SU-DHL-6 (cell line): ENCODE measurements around the gene ITPKB.
A peak's percentile ranks its signal among the peaks of the same experiment; 100 is the strongest.

Source experiments
- H2AFZ ChIP-seq: fragments of 200-600 bp; sonication (generic); 2 replicates; pipeline ENCODE4 v1.6.1; 2014; ENCODE audit warnings: low read depth, mild to moderate bottlenecking, moderate library complexity, mixed read lengths, antibody characterized with exemption, low read length; ENCODE audit not compliant: severe bottlenecking
- H3F3A ChIP-seq: fragments of 200-600 bp; shearing (Covaris generic); 2 replicates; pipeline ENCODE4 v1.6.0; 2016; ENCODE audit warnings: antibody characterized with exemption, mild to moderate bottlenecking; ENCODE audit not compliant: insufficient read depth
- H3K27ac ChIP-seq: fragments of 200-600 bp; sonication (generic); 2 replicates; pipeline ENCODE4 v1.5.1; 2016; ENCODE audit warnings: low read depth, mild to moderate bottlenecking, low read length, moderate library complexity, mixed read lengths
- H3K27me3 ChIP-seq: fragments of 200-600 bp; sonication (generic), shearing (Covaris generic); 2 replicates; pipeline ENCODE4 v1.6.0; 2014; ENCODE audit warnings: mild to moderate bottlenecking, low read length
- H3K36me3 ChIP-seq: fragments of 200-600 bp; sonication (generic); 2 replicates; pipeline ENCODE4 v1.6.1; 2014; ENCODE audit warnings: mild to moderate bottlenecking, low read length, mixed read lengths
- H3K4me2 ChIP-seq: fragments of 300-600, 200-600 bp; shearing (Covaris generic), sonication (generic); 2 replicates; pipeline ENCODE4 v1.6.0; 2014; ENCODE audit warnings: low read length, low read depth, mild to moderate bottlenecking; ENCODE audit not compliant: poor library complexity, severe bottlenecking
- H3K4me3 ChIP-seq: fragments of 200-600 bp; sonication (generic); 2 replicates; pipeline ENCODE4 v1.5.1; 2014; ENCODE audit warnings: antibody characterized with exemption, low read length, mild to moderate bottlenecking, mixed read lengths; ENCODE audit not compliant: insufficient read depth, poor library complexity, severe bottlenecking
- H3K79me2 ChIP-seq: fragments of 200-600 bp; sonication (generic); 2 replicates; pipeline ENCODE4 v1.6.1; 2014; ENCODE audit warnings: mild to moderate bottlenecking, low read length, moderate library complexity; ENCODE audit not compliant: insufficient read depth
- H3K9ac ChIP-seq: fragments of 200-600 bp; sonication (generic); 2 replicates; pipeline ENCODE4 v1.7.0; 2014; ENCODE audit warnings: mild to moderate bottlenecking, low read length
- H3K9me2 ChIP-seq: fragments of 200-600 bp; sonication (generic); replicated peaks from 2 replicates; pipeline ENCODE4 v1.6.1; 2014; ENCODE audit warnings: low read length; ENCODE audit not compliant: insufficient read depth
- H3K9me3 ChIP-seq: fragments of 200-600 bp; sonication (generic); 2 replicates; pipeline ENCODE4 v1.6.1; 2014; ENCODE audit warnings: low read length, mixed read lengths; ENCODE audit not compliant: insufficient read depth
- H4K20me1 ChIP-seq: fragments of 200-600 bp; sonication (generic); 2 replicates; pipeline ENCODE4 v1.6.1; 2014; ENCODE audit warnings: low read depth, mild to moderate bottlenecking, antibody characterized with exemption, low read length, moderate library complexity, mixed read lengths
- CTCF ChIP-seq: fragments of 200-600 bp; sonication (generic); IDR thresholded peaks from one replicate; pipeline ENCODE4 v1.5.1; 2017; ENCODE audit warnings: antibody characterized with exemption, mild to moderate bottlenecking, low read length, moderate library complexity; ENCODE audit not compliant: insufficient read depth, poor library complexity, severe bottlenecking
- EZH2phosphoT487 ChIP-seq: fragments of 200-600 bp; sonication (generic), shearing (Covaris generic); conservative IDR thresholded peaks from 2 replicates; pipeline ENCODE4 v1.6.1; 2018; ENCODE audit warnings: mild to moderate bottlenecking, antibody characterized with exemption, low read length, moderate library complexity, mixed read lengths

The ITPKB gene

GRCh38 chr1:226728448-226728847 lies 10.6 kb downstream of the ITPKB start:
- Histone ChIP-seq H4K20me1 (peaks cover 20% of the 10 kb centered on the region), H3K27ac (peak overlapping the region; percentile 9; the same call in 1 of the 2 replicates), H3K9ac (no peak overlapping the region), H3K9me2 (no peaks in the 10 kb centered on the region), H3K27me3 (no peaks in the 10 kb centered on the region), H3K9me3 (no peaks in the 10 kb centered on the region), H3K79me2 (peaks cover 100% of the 10 kb centered on the region), H3K36me3 (peaks cover 14% of the 10 kb centered on the region; the same call in 1 of the 2 replicates), H2AFZ (no peak overlapping the region), H3K4me3 (no peak overlapping the region), H3K4me2 (peak overlapping the region; percentile 13), H3F3A (no peaks in the 10 kb centered on the region; the same call in 1 of the 2 replicates)
- TF ChIP-seq EZH2phosphoT487 (no peak), CTCF (no peak)

- no peaks in the 10 kb centered on the region; the same call in 1 of the 2 replicates for H3F3A ChIP-seq
- H3K27ac ChIP-seq = no peak overlapping the region
- no peak overlapping the region for H3K4me3 ChIP-seq
- TF ChIP-seq EZH2phosphoT487 (no peak), CTCF (no peak)
- H3K9ac ChIP-seq = no peak overlapping the region
- no peaks in the 10 kb centered on the region for H3K27me3 ChIP-seq
- peaks cover 6% of the 10 kb centered on the region; the same call in 1 of the 2 replicates for H3K36me3 ChIP-seq
- no peaks in the 10 kb centered on the region for H3K9me2 ChIP-seq
- peaks cover 91% of the 10 kb centered on the region for H3K79me2 ChIP-seq
- H2AFZ ChIP-seq = no peak overlapping the region
- H3K4me2 ChIP-seq = peak overlapping the region; percentile 39
- H3K9me3 ChIP-seq = no peaks in the 10 kb centered on the region
- H4K20me1 ChIP-seq = peaks cover 10% of the 10 kb centered on the region
These were observed 13.2 kb downstream of the ITPKB start for GRCh38 chr1:226725897-226726267.

- Histone ChIP-seq H3K4me2 (peak overlapping the region; percentile 39), H3K27me3 (no peaks in the 10 kb centered on the region), H4K20me1 (peaks cover 10% of the 10 kb centered on the region), H3K9ac (peak overlapping the region; percentile 17; the same call in 1 of the 2 replicates), H2AFZ (no peak overlapping the region), H3K27ac (peak overlapping the region; percentile 57), H3K79me2 (peaks cover 87% of the 10 kb centered on the region), H3K36me3 (peaks cover 6% of the 10 kb centered on the region; the same call in 1 of the 2 replicates), H3K4me3 (no peak overlapping the region), H3K9me3 (no peaks in the 10 kb centered on the region), H3K9me2 (no peaks in the 10 kb centered on the region), H3F3A (peaks cover under 1% of the 10 kb centered on the region; the same call in 1 of the 2 replicates)
- no peak for TF ChIP-seq EZH2phosphoT487
- no peak for TF ChIP-seq CTCF
These were observed 15.2 kb downstream of the ITPKB start for GRCh38 chr1:226723657-226724532.
